Trophoblast cell (in vitro differentiated cells and primary cell): Measurements from ENCODE around the gene BRSK2.

Experiments used
- DNase-seq, 2 donors: peaks; one replicate each; pipeline ENCODE4 v3.0.0-alpha.2; 2016
- H2AFZ ChIP-seq: 2 replicates; pipeline ENCODE4 v1.6.1; 2013; ENCODE audit warnings: low read length, moderate library complexity, mild to moderate bottlenecking; ENCODE audit not compliant: insufficient read depth, poor library complexity
- H2AK5ac ChIP-seq: 2 replicates; pipeline ENCODE4 v1.6.1; 2013; ENCODE audit warnings: mild to moderate bottlenecking, low read length
- H2BK120ac ChIP-seq: 2 replicates; pipeline ENCODE4 v1.6.1; 2013; ENCODE audit warnings: low read length, mild to moderate bottlenecking, moderate library complexity; ENCODE audit not compliant: insufficient read depth, poor library complexity
- H2BK12ac ChIP-seq: 2 replicates; pipeline ENCODE4 v1.6.1; 2013; ENCODE audit warnings: mild to moderate bottlenecking, low read length, moderate library complexity
- H2BK5ac ChIP-seq: 2 replicates; pipeline ENCODE4 v1.6.1; 2013; ENCODE audit warnings: low read length, low read depth, moderate library complexity, mild to moderate bottlenecking; ENCODE audit not compliant: poor library complexity
- H3K14ac ChIP-seq: 2 replicates; pipeline ENCODE4 v1.6.1; 2013; ENCODE audit warnings: mild to moderate bottlenecking, low read length
- H3K18ac ChIP-seq: 2 replicates; pipeline ENCODE4 v1.6.1; 2013; ENCODE audit warnings: mild to moderate bottlenecking, low read length
- H3K23ac ChIP-seq: 2 replicates; pipeline ENCODE4 v1.6.1; 2013; ENCODE audit warnings: low read length
- H3K27ac ChIP-seq: 2 replicates; pipeline ENCODE4 v1.5.1; 2013; ENCODE audit warnings: low read depth, mild to moderate bottlenecking, inconsistent platforms, low read length, moderate library complexity
- H3K27me3 ChIP-seq: 2 replicates; pipeline ENCODE4 v1.6.1; 2013; ENCODE audit warnings: inconsistent platforms, mild to moderate bottlenecking, low read length, moderate library complexity; ENCODE audit not compliant: insufficient read depth
- H3K36me3 ChIP-seq, 2 experiments: 1 replicate in 1 of 2; 2 replicates in 1 of 2; pipeline ENCODE4 v1.6.1; 2013; ENCODE audit warnings: low read length in 2 of 2, mild to moderate bottlenecking in 2 of 2, moderate library complexity in 1 of 2; ENCODE audit not compliant: insufficient read depth in 2 of 2, control insufficient read depth in 1 of 2
- H3K4ac ChIP-seq: 2 replicates; pipeline ENCODE4 v1.6.1; 2013; ENCODE audit warnings: low read depth, mild to moderate bottlenecking, low read length, moderate library complexity
- H3K4me1 ChIP-seq, 2 experiments: 1 replicate in 1 of 2; 2 replicates in 1 of 2; pipeline ENCODE4 v1.6.1; 2013; ENCODE audit warnings: low read length in 2 of 2, mild to moderate bottlenecking in 2 of 2, moderate library complexity in 1 of 2; ENCODE audit not compliant: insufficient read depth in 2 of 2, control insufficient read depth in 1 of 2
- H3K4me2 ChIP-seq: 2 replicates; pipeline ENCODE4 v1.6.1; 2013; ENCODE audit warnings: inconsistent platforms, mild to moderate bottlenecking, low read length, moderate library complexity
- H3K4me3 ChIP-seq: 2 replicates; pipeline ENCODE4 v1.5.1; 2013; ENCODE audit warnings: mild to moderate bottlenecking, low read depth, low read length, inconsistent platforms
- H3K79me1 ChIP-seq: one replicate; pipeline ENCODE4 v1.6.1; 2013; ENCODE audit warnings: low read length
- H3K79me2 ChIP-seq: 2 replicates; pipeline ENCODE4 v1.6.1; 2013; ENCODE audit warnings: low read length, mild to moderate bottlenecking; ENCODE audit not compliant: control insufficient read depth, insufficient read depth, poor library complexity
- H3K9ac ChIP-seq: 2 replicates; pipeline ENCODE4 v1.6.1; 2013; ENCODE audit warnings: mild to moderate bottlenecking, low read length
- H3K9me3 ChIP-seq: 2 replicates; pipeline ENCODE4 v1.6.1; 2013; ENCODE audit warnings: low read depth, mild to moderate bottlenecking, control low read depth, inconsistent platforms, low read length; ENCODE audit not compliant: insufficient read depth
- H4K12ac ChIP-seq: 2 replicates; pipeline ENCODE4 v1.6.1; 2013; ENCODE audit warnings: low read depth, mild to moderate bottlenecking, low read length, moderate library complexity
- H4K8ac ChIP-seq: 2 replicates; pipeline ENCODE4 v1.6.1; 2013; ENCODE audit warnings: low read depth, mild to moderate bottlenecking, low read length, moderate library complexity
- H4K91ac ChIP-seq: one replicate; pipeline ENCODE4 v1.6.1; 2013; ENCODE audit warnings: low read depth, mild to moderate bottlenecking, low read length, moderate library complexity
- WGBS: extraction: QIAGEN DNeasy Blood & Tissue Kit; methylation state at CpG from one replicate; pipeline ENCODE4 v1.1.7; 2013; ENCODE audit warnings: missing lambda C conversion rate; ENCODE audit not compliant: insufficient read length, insufficient coverage; ENCODE audit errors: extremely low coverage; 5-methylcytosine and 5-hydroxymethylcytosine counted together

BRSK2 gene

GRCh38 chr11:1506981-1507380 is 117.2 kb downstream of the BRSK2 start:
- no peak overlapping the region for H4K12ac ChIP-seq
- no peaks in the 10 kb centered on the region for H3K36me3 ChIP-seq
- no peaks in the 10 kb centered on the region for H3K27me3 ChIP-seq
- H3K9ac ChIP-seq = no peak overlapping the region
- no peak overlapping the region for H2AK5ac ChIP-seq
- no peak overlapping the region for H3K4ac ChIP-seq
- no peak overlapping the region for H3K14ac ChIP-seq
- no peak overlapping the region for H3K4me3 ChIP-seq
- no peaks in the 10 kb centered on the region for H3K9me3 ChIP-seq
- no peaks in the 10 kb centered on the region for H3K4me1 ChIP-seq
- no peak for DNase-seq
- H3K23ac ChIP-seq = no peak overlapping the region
- H4K91ac ChIP-seq = no peak overlapping the region
- H3K79me1 ChIP-seq = no peaks in the 10 kb centered on the region
- H3K27ac ChIP-seq = no peak overlapping the region
- H2AFZ ChIP-seq = no peak overlapping the region
- no peak overlapping the region for H2BK120ac ChIP-seq
- peaks cover 4% of the 10 kb centered on the region for H3K79me2 ChIP-seq
- H2BK5ac ChIP-seq = no peak overlapping the region
- H3K18ac ChIP-seq = peak overlapping the region; percentile 17
- H3K4me2 ChIP-seq = no peak overlapping the region
- no peak overlapping the region for H2BK12ac ChIP-seq
- WGBS = no CpG with 5 or more reads among the region's 9 CpGs
- no peak overlapping the region for H4K8ac ChIP-seq

GRCh38 chr11:1507381-1508140 is 117.8 kb downstream of the BRSK2 start:
- no peak overlapping the region for H4K91ac ChIP-seq
- WGBS = no CpG with 5 or more reads among the region's 21 CpGs
- no peak for DNase-seq

GRCh38 chr11:1508491-1508891 is 118.8 kb downstream of the BRSK2 start:
- WGBS = no CpG with 5 or more reads among the region's 15 CpGs
- Histone ChIP-seq H2BK12ac (no peak overlapping the region), H4K12ac (no peak overlapping the region), H3K79me1 (no peaks in the 10 kb centered on the region), H3K4me1 (no peaks in the 10 kb centered on the region), H2BK5ac (no peak overlapping the region), H3K23ac (no peak overlapping the region), H3K79me2 (peaks cover 4% of the 10 kb centered on the region), H3K9ac (no peak overlapping the region), H2AFZ (no peak overlapping the region), H3K4ac (no peak overlapping the region), H2BK120ac (no peak overlapping the region), H4K8ac (no peak overlapping the region), H2AK5ac (no peak overlapping the region), H3K27ac (no peak overlapping the region), H3K27me3 (no peaks in the 10 kb centered on the region), H3K9me3 (no peaks in the 10 kb centered on the region), H3K18ac (no peak overlapping the region), H3K14ac (no peak overlapping the region), H3K36me3 (no peaks in the 10 kb centered on the region), H3K4me2 (no peak overlapping the region), H4K91ac (no peak overlapping the region), H3K4me3 (no peak overlapping the region)
- DNase-seq = no peak

More at GRCh38 chr11:1507381-1508140, 117.8 kb downstream of the BRSK2 start:
- H3K4me3 ChIP-seq = no peak overlapping the region
- H3K79me2 ChIP-seq = peaks cover 4% of the 10 kb centered on the region
- no peaks in the 10 kb centered on the region for H3K4me1 ChIP-seq
- no peaks in the 10 kb centered on the region for H3K79me1 ChIP-seq
- H3K23ac ChIP-seq = no peak overlapping the region
- H3K27me3 ChIP-seq = no peaks in the 10 kb centered on the region
- H2AK5ac ChIP-seq = no peak overlapping the region
- H2BK5ac ChIP-seq = no peak overlapping the region
- no peak overlapping the region for H2BK12ac ChIP-seq
- no peak overlapping the region for H3K9ac ChIP-seq
- no peak overlapping the region for H3K18ac ChIP-seq
- no peak overlapping the region for H4K12ac ChIP-seq
- H3K9me3 ChIP-seq = no peaks in the 10 kb centered on the region
- H3K27ac ChIP-seq = no peak overlapping the region
- H4K8ac ChIP-seq = no peak overlapping the region
- H2AFZ ChIP-seq = no peak overlapping the region
- H3K36me3 ChIP-seq = no peaks in the 10 kb centered on the region
- no peak overlapping the region for H3K14ac ChIP-seq
- H3K4me2 ChIP-seq = no peak overlapping the region
- no peak overlapping the region for H3K4ac ChIP-seq
- no peak overlapping the region for H2BK120ac ChIP-seq

GRCh38 chr11:1508986-1509385 is 119.3 kb downstream of the BRSK2 start:
- Histone ChIP-seq H3K4me1 (no peaks in the 10 kb centered on the region), H2AFZ (no peak overlapping the region), H3K27me3 (no peaks in the 10 kb centered on the region), H2BK120ac (no peak overlapping the region), H2BK5ac (no peak overlapping the region), H3K18ac (peak overlapping the region; percentile 37), H4K12ac (no peak overlapping the region), H4K8ac (no peak overlapping the region), H3K23ac (no peak overlapping the region), H3K27ac (no peak overlapping the region), H3K14ac (no peak overlapping the region), H3K9ac (no peak overlapping the region), H3K4ac (no peak overlapping the region), H4K91ac (no peak overlapping the region), H2BK12ac (no peak overlapping the region), H3K9me3 (no peaks in the 10 kb centered on the region), H2AK5ac (no peak overlapping the region), H3K79me2 (peaks cover 4% of the 10 kb centered on the region), H3K4me3 (no peak overlapping the region), H3K4me2 (no peak overlapping the region), H3K36me3 (no peaks in the 10 kb centered on the region), H3K79me1 (no peaks in the 10 kb centered on the region)
- no peak for DNase-seq
- WGBS = no CpG with 5 or more reads among the region's 10 CpGs
